Activated naive CD8-positive, alpha-beta T cell treated with anti-CD3 and anti-CD28 coated beads for 36 hours (primary cell): ENCODE results near the gene ZNF320. TPM values are rescaled to one million over a fixed set of nuclear protein-coding genes. Genes with fewer than 3 reads are reported as not detected.
"Not testable (repeated sequence)": the region's sequence is repeated elsewhere in the genome, so short reads cannot be mapped to it uniquely, and the experiment has no call there.

Experiments
- DNase-seq: peaks from one replicate; pipeline ENCODE4 v3.0.0; 2021
- H3K27ac Mint-ChIP-seq: one replicate; pipeline ENCODE4 v1.8.0; 2022; ENCODE audit warnings: mild to moderate bottlenecking, moderate library complexity, mixed read lengths
- H3K27me3 Mint-ChIP-seq: one replicate; pipeline ENCODE4 v1.8.0; 2022; ENCODE audit warnings: mild to moderate bottlenecking, mixed read lengths
- H3K36me3 Mint-ChIP-seq: one replicate; pipeline ENCODE4 v1.8.0; 2021; ENCODE audit warnings: mild to moderate bottlenecking, mixed read lengths
- H3K4me1 Mint-ChIP-seq: one replicate; pipeline ENCODE4 v1.8.0; 2021; ENCODE audit warnings: mixed read lengths
- H3K4me3 Mint-ChIP-seq: one replicate; pipeline ENCODE4 v1.8.0; 2022; ENCODE audit warnings: mild to moderate bottlenecking, moderate library complexity, mixed read lengths
- H3K9me3 Mint-ChIP-seq: one replicate; pipeline ENCODE4 v1.8.0; 2022; ENCODE audit warnings: mixed read lengths
- total RNA-seq, 2 experiments: library from RNA; stranded (reverse); gene quantifications; one replicate each; pipeline ENCODE4 v1.2.3, GENCODE V29; 2021

ZNF320 gene
- total RNA-seq, 2 experiments from 2014 or later, result 4.9 to 7.1 TPM

- H3K9me3 Mint-ChIP-seq, result peaks cover 6% of the 10 kb centered on the region
- no peaks in the 10 kb centered on the region for H3K27me3 Mint-ChIP-seq
- H3K4me1 Mint-ChIP-seq, result peaks cover 5% of the 10 kb centered on the region
- peaks cover 84% of the 10 kb centered on the region for H3K36me3 Mint-ChIP-seq
- no peak overlapping the region for H3K4me3 Mint-ChIP-seq
- no peak for DNase-seq
- H3K27ac Mint-ChIP-seq, result no peak overlapping the region
These were observed 7.5 kb downstream of the ZNF320 start for GRCh38 chr19:52889931-52890330.

DNA sequence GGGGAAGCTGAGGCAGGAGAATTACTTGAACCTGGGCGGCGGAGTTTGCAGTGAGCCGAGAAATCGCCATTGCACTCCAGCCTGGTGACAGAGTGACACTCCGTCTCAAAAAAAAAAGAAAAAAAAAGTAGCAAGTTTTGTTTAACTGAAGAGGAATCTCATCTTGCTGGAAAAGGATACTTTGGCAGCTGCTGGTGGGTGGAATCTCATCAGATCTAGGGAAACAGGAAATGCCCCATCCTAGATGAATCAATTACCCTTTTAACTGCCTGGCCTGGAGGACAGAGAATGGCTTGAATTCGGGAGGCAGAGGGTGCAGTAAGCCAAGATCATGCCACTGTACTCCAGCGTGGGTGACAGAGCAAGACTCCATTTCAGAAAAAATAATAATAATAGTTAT lies 8.4 kb downstream of the ZNF320 start:
- Mint-ChIP-seq H3K27ac (no peak overlapping the region), H3K36me3 (peaks cover 84% of the 10 kb centered on the region), H3K4me1 (peaks cover 2% of the 10 kb centered on the region), H3K9me3 (peaks cover 10% of the 10 kb centered on the region), H3K4me3 (no peak overlapping the region), H3K27me3 (no peaks in the 10 kb centered on the region)
- no peak for DNase-seq

DNA sequence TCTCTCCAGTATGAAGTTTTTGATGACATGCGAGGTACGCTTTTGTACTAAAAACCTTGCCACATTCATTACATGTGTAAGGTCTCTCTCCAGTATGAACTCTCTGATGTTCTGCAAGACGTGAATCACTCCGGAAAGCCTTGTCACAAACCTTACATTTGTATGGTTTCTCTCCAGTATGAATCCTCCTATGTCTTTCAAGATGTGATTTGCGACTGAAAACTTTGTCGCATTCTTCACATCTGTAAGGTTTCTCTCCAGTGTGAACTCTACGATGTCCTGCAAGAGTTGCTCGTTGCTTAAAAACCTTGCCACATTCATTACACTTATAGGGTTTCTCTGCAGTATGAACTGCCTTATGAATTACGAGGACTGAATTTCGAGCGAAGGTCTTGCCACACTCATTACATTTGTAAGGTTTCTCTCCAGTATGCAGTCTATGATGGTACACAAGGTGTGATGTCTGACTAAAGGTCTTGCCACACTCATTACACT lies 16.5 kb downstream of the ZNF320 start:
- DNase-seq, result no peak
- Mint-ChIP-seq H3K36me3 (peaks cover 86% of the 10 kb centered on the region), H3K9me3 (peaks cover 57% of the 10 kb centered on the region), H3K4me3 (no peak overlapping the region), H3K27ac (no peak overlapping the region), H3K27me3 (no peaks in the 10 kb centered on the region), H3K4me1 (no peaks in the 10 kb centered on the region)

- H3K27me3 Mint-ChIP-seq, DNase-seq, H3K4me3 Mint-ChIP-seq, H3K4me1 Mint-ChIP-seq, H3K27ac Mint-ChIP-seq: not testable (repeated sequence)
- Mint-ChIP-seq H3K36me3 (peaks cover 50% of the 10 kb centered on the region), H3K9me3 (peaks cover 45% of the 10 kb centered on the region)
These were observed 24.4 kb downstream of the ZNF320 start for GRCh38 chr19:52872996-52873395.

DNA sequence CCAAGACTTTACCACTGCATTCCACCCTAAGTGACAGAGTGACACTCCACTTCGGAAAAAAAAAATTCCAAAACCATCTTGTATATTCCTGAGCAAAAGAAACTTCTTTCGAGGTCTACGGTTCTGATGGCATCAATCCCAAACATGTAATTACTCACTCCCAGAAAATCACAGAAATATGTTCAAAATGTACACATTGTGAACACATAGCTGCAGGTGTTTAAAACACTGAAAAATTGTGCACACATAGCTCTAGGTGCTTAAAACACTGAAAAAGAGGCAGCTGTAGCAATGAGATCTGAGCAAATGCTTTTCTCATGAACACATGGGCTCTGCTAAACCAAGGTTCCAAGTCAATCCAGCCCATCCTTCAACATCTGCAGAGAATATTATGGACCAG lies 26.0 kb downstream of the ZNF320 start:
- H3K4me1 Mint-ChIP-seq, result no peaks in the 10 kb centered on the region
- H3K36me3 Mint-ChIP-seq, result peaks cover 49% of the 10 kb centered on the region
- H3K9me3 Mint-ChIP-seq, result peaks cover 37% of the 10 kb centered on the region
- H3K27me3 Mint-ChIP-seq, result no peaks in the 10 kb centered on the region
- H3K4me3 Mint-ChIP-seq, result no peak overlapping the region
- DNase-seq, result no peak
- H3K27ac Mint-ChIP-seq, result no peak overlapping the region

DNA sequence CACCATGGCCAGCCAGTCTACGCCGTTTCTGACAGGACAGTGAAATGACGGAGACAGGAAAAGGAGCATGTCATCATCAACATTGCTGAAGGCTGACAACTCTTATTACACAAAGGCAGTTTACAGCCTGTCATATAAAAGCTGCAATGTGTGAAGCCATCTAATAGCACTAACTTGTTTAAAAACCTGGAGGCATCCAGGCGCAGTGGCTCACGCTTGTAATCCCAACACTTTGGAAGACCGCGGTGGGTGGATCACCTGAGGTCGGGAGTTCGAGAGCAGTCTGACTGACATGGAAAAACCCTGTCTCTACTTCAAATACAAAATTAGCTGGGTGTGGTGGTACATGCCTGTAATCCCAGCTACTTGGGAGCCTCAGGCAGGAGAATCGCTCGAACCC lies 29.4 kb downstream of the ZNF320 start:
- DNase-seq, H3K27ac Mint-ChIP-seq, H3K27me3 Mint-ChIP-seq, H3K4me1 Mint-ChIP-seq, H3K4me3 Mint-ChIP-seq: not testable (repeated sequence)
- peaks cover 17% of the 10 kb centered on the region for H3K9me3 Mint-ChIP-seq
- peaks cover 35% of the 10 kb centered on the region for H3K36me3 Mint-ChIP-seq

GRCh38 chr19:52857378-52858191 lies 39.9 kb downstream of the ZNF320 start, which contains the start of gene ZNF468:
TSS of gene ZNF468 (minus strand) at chr19:52857619. CDS start at chr19:52854272, 3,347 bp downstream.
- not testable (repeated sequence) for H3K27me3 Mint-ChIP-seq, H3K9me3 Mint-ChIP-seq
- Mint-ChIP-seq H3K36me3 (peaks cover 43% of the 10 kb centered on the region), H3K27ac (peak within 1 kb of the TSS; percentile 84), H3K4me3 (peak within 1 kb of the TSS; percentile 96), H3K4me1 (peaks cover 21% of the 10 kb centered on the region)
- DNase-seq, result peak; percentile 73

DNA sequence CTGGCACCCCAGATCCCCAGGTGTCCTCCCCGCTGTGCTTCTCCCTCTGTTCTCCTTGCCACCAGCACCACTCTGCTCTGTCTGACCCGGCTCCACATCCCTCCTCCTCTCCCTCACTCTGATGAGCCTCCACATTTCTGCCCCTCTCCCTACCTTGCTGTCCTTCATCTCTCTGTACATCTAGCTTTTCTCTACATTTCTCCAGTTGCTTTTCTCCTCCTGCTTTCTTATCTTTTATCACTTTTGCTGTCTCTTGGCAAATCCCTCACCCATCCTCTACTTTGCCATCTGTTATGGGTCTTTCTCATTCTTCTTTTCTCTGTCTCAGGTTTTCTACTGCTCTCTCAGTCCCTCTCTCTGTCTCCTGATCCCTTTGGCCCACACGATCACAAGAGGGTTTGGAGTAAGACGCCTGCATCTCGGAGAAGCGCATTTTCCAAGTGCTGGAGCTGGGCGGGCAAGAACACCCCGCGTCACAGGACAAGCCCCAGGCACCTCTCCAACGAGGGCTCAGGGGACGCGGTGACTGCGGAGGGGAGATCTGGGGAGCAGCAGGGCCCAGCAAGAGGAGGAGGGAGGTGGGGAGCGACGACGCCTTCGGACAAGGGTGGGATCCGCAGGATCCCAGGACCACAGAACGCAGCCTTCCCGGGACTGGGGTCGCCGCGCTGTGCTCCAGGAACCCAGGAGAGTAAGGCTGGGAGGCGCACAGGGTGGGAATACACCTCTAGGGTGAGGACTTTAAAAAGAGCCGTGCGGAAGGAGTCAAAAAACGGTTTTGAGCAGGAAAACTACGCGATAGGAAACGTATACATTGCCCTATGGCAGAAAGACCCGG lies 40.7 kb downstream of the ZNF320 start:
- Mint-ChIP-seq H3K4me1 (peaks cover 21% of the 10 kb centered on the region), H3K36me3 (peaks cover 46% of the 10 kb centered on the region)
- not testable (repeated sequence) for H3K27me3 Mint-ChIP-seq

More for the DNA sequence above, 40.7 kb downstream of the ZNF320 start:
- not testable (repeated sequence) for H3K9me3 Mint-ChIP-seq, DNase-seq
- Mint-ChIP-seq H3K4me3 (peak overlapping the region; percentile 96), H3K27ac (peak overlapping the region; percentile 84)

Other genes starting within 250 kb of the ZNF320 start
- gene ZNF611, start 162.6 kb downstream of the ZNF320 start, total RNA-seq, result 10 to 100 TPM; 15.1 to 15.9 TPM
- gene ZNF600, start 110.8 kb downstream of the ZNF320 start, total RNA-seq, result 10 to 100 TPM; 13.5 to 14.4 TPM
- 10 to 100 TPM; 14.0 to 14.8 TPM for gene ZNF28, start 76.0 kb downstream of the ZNF320 start, total RNA-seq
- 10 to 100 TPM; 13.9 to 15.1 TPM for gene ZNF468, start 40.0 kb downstream of the ZNF320 start, total RNA-seq
- 1 to 10 TPM; 5.1 to 6.1 TPM for gene ZNF888, start 25.8 kb upstream of the ZNF320 start, total RNA-seq
- 10 to 100 TPM; 11.1 to 12.0 TPM for gene ZNF816, start 65.2 kb upstream of the ZNF320 start, total RNA-seq
- gene ERVV-1, start 116.3 kb upstream of the ZNF320 start, total RNA-seq, result not detected
- gene ERVV-2, start 147.1 kb upstream of the ZNF320 start, total RNA-seq, result not detected
- 10 to 100 TPM; 22.6 to 27.4 TPM for gene ZNF160, start 205.8 kb upstream of the ZNF320 start, total RNA-seq
- 1 to 10 TPM; 1.5 to 1.8 TPM for gene ZNF415, start 235.3 kb upstream of the ZNF320 start, total RNA-seq